Kidney glomerular epithelial cell (primary cell): ENCODE data around the gene MIEF1.
"Not testable (repeated sequence)": the region's sequence is repeated elsewhere in the genome, so short reads cannot be mapped to it uniquely, and the experiment has no call there.

Experiments
- DNase-seq: peaks from one replicate; lab custom pipeline; 2025; lab: John Stamatoyannopoulos, UW

MIEF1 gene

GRCh38 chr22:39489094-39490068 lies 12.7 kb upstream of the MIEF1 start:
- DNase-seq = no peak

- DNase-seq = peak; percentile 38
These were observed 11.8 kb upstream of the MIEF1 start for GRCh38 chr22:39490135-39490798.

GRCh38 chr22:39490966-39491680 lies 11.0 kb upstream of the MIEF1 start:
- DNase-seq = no peak

- no peak for DNase-seq
These were observed 10.4 kb upstream of the MIEF1 start for GRCh38 chr22:39491696-39492095.

- no peak for DNase-seq
These were observed 9.9 kb upstream of the MIEF1 start for GRCh38 chr22:39492186-39492585.

- peak; percentile 3 for DNase-seq
These were observed 8.3 kb upstream of the MIEF1 start for GRCh38 chr22:39493759-39494158.

- no peak for DNase-seq
These were observed 7.5 kb upstream of the MIEF1 start for GRCh38 chr22:39494471-39495120.

GRCh38 chr22:39496131-39496838 lies 5.8 kb upstream of the MIEF1 start:
- peak; percentile 38 for DNase-seq

GRCh38 chr22:39497429-39497828 lies 4.7 kb upstream of the MIEF1 start:
- no peak for DNase-seq

GRCh38 chr22:39498368-39498767 lies 3.7 kb upstream of the MIEF1 start:
- no peak for DNase-seq

- DNase-seq = no peak
These were observed 3.3 kb upstream of the MIEF1 start for GRCh38 chr22:39498802-39499201.

- no peak for DNase-seq
These were observed 2.0 kb upstream of the MIEF1 start for GRCh38 chr22:39500101-39500500.

- DNase-seq = no peak
These were observed 414 bp upstream of the MIEF1 start for GRCh38 chr22:39501644-39502108.

- DNase-seq = no peak
These were observed 809 bp downstream of the MIEF1 start for GRCh38 chr22:39502789-39503409.

GRCh38 chr22:39503630-39504029 lies 1.5 kb downstream of the MIEF1 start:
- DNase-seq = no peak

GRCh38 chr22:39504071-39504470 lies 2.0 kb downstream of the MIEF1 start:
- no peak for DNase-seq

GRCh38 chr22:39507021-39507420 lies 4.9 kb downstream of the MIEF1 start:
- DNase-seq = not testable (repeated sequence)

- DNase-seq = no peak
These were observed 6.3 kb downstream of the MIEF1 start for GRCh38 chr22:39508393-39508792.

GRCh38 chr22:39510529-39511149 lies 8.5 kb downstream of the MIEF1 start:
- DNase-seq = no peak

GRCh38 chr22:39511226-39511625 lies 9.1 kb downstream of the MIEF1 start:
- no peak for DNase-seq
